GM18520 (cell line): ENCODE data around the gene STK39.

Experiments
- ATAC-seq: cut with Tn5 transposase; IDR thresholded peaks from one replicate; pipeline ENCODE4 v1.9.1; 2021; ENCODE audit not compliant: unreplicated experiment

Gene STK39

GRCh38 chr2:168210895-168211570 is 36.4 kb downstream of the STK39 start:
- no peak for ATAC-seq

GRCh38 chr2:168210216-168210894 is 37.0 kb downstream of the STK39 start:
- ATAC-seq = no peak

- ATAC-seq = no peak
Observed at GRCh38 chr2:168208652-168209051, 38.7 kb downstream of the STK39 start.

- ATAC-seq = no peak
Observed at GRCh38 chr2:168207851-168208250, 39.5 kb downstream of the STK39 start.

GRCh38 chr2:168203762-168204693 is 43.4 kb downstream of the STK39 start:
- ATAC-seq = no peak

- no peak for ATAC-seq
Observed at GRCh38 chr2:168201584-168202116, 45.7 kb downstream of the STK39 start.

- ATAC-seq = no peak
Observed at GRCh38 chr2:168200930-168201583, 46.3 kb downstream of the STK39 start.

- no peak for ATAC-seq
Observed at GRCh38 chr2:168198476-168199207, 48.8 kb downstream of the STK39 start.

- ATAC-seq = no peak
Observed at GRCh38 chr2:168196764-168197180, 50.6 kb downstream of the STK39 start.

GRCh38 chr2:168194784-168195522 is 52.4 kb downstream of the STK39 start:
- peak; percentile 94 for ATAC-seq

- ATAC-seq = no peak
Observed at GRCh38 chr2:168192839-168193616, 54.4 kb downstream of the STK39 start.

GRCh38 chr2:168191955-168192785 is 55.2 kb downstream of the STK39 start:
- ATAC-seq = no peak

GRCh38 chr2:168190590-168191336 is 56.6 kb downstream of the STK39 start:
- no peak for ATAC-seq

GRCh38 chr2:168189835-168190569 is 57.4 kb downstream of the STK39 start:
- no peak for ATAC-seq

GRCh38 chr2:168188002-168188401 is 59.4 kb downstream of the STK39 start:
- no peak for ATAC-seq

GRCh38 chr2:168186452-168186851 is 60.9 kb downstream of the STK39 start:
- no peak for ATAC-seq
